H9 (cell line): ENCODE measurements around the gene CA9. TPM values are rescaled to one million over a fixed set of nuclear protein-coding genes. Genes with fewer than 3 reads are reported as not detected.

Source experiments
- DNase-seq: peaks from one replicate; pipeline ENCODE4 v3.0.0-alpha.2; 2017
- H2AFZ ChIP-seq: one replicate; pipeline ENCODE4 v1.6.1; 2013; ENCODE audit warnings: mild to moderate bottlenecking, low read length, control low read depth, moderate library complexity
- H2AK5ac ChIP-seq: 2 replicates; pipeline ENCODE4 v1.6.1; 2013; ENCODE audit warnings: low read length, control low read depth, mixed read lengths; ENCODE audit not compliant: insufficient read length
- H2BK120ac ChIP-seq: one replicate; pipeline ENCODE4 v1.6.1; 2013; ENCODE audit warnings: low read depth, mild to moderate bottlenecking, low read length, control low read depth, inconsistent platforms; ENCODE audit not compliant: poor library complexity, severe bottlenecking
- H2BK12ac ChIP-seq: 2 replicates; pipeline ENCODE4 v1.6.1; 2013; ENCODE audit warnings: low read length, control low read depth, mixed read lengths, low read depth; ENCODE audit not compliant: insufficient read length
- H2BK15ac ChIP-seq: 2 replicates; pipeline ENCODE4 v1.6.1; 2013; ENCODE audit warnings: low read depth, low read length, control low read depth
- H2BK20ac ChIP-seq: one replicate; pipeline ENCODE4 v1.6.1; 2013; ENCODE audit warnings: low read depth, mild to moderate bottlenecking, low read length, control low read depth, inconsistent platforms; ENCODE audit not compliant: poor library complexity, severe bottlenecking
- H2BK5ac ChIP-seq: 2 replicates; pipeline ENCODE4 v1.6.1; 2013; ENCODE audit warnings: low read length, control low read depth, mixed read lengths; ENCODE audit not compliant: insufficient read length
- H3K14ac ChIP-seq: 2 replicates; pipeline ENCODE4 v1.6.1; 2013; ENCODE audit warnings: low read length, control low read depth; ENCODE audit not compliant: insufficient read depth
- H3K18ac ChIP-seq: 2 replicates; pipeline ENCODE4 v1.6.1; 2013; ENCODE audit warnings: low read depth, mild to moderate bottlenecking, mixed read lengths, low read length, control low read depth; ENCODE audit not compliant: insufficient read length
- H3K23ac ChIP-seq: 2 replicates; pipeline ENCODE4 v1.6.1; 2013; ENCODE audit warnings: low read length, control low read depth, mixed read lengths, low read depth; ENCODE audit not compliant: insufficient read length
- H3K23me2 ChIP-seq: 2 replicates; pipeline ENCODE4 v1.6.1; 2013; ENCODE audit warnings: low read depth, mild to moderate bottlenecking, mixed read lengths, low read length, control low read depth; ENCODE audit not compliant: insufficient read length, poor library complexity, severe bottlenecking
- H3K27ac ChIP-seq: 2 replicates; pipeline ENCODE4 v1.5.1; 2013; ENCODE audit warnings: low read length, control low read depth, mixed read lengths, low read depth; ENCODE audit not compliant: insufficient read length
- H3K27me3 ChIP-seq: 2 replicates; pipeline ENCODE4 v1.6.1; 2013; ENCODE audit warnings: low read length, control low read depth, inconsistent platforms; ENCODE audit not compliant: insufficient read depth
- H3K4ac ChIP-seq: 2 replicates; pipeline ENCODE4 v1.6.1; 2013; ENCODE audit warnings: low read depth, mild to moderate bottlenecking, control low read depth, inconsistent platforms, low read length, moderate library complexity
- H3K4me1 ChIP-seq: 2 replicates; pipeline ENCODE4 v1.6.1; 2013; ENCODE audit warnings: low read length, control low read depth, inconsistent platforms; ENCODE audit not compliant: insufficient read depth
- H3K4me2 ChIP-seq: 2 replicates; pipeline ENCODE4 v1.6.1; 2013; ENCODE audit warnings: low read length, control low read depth, mixed read lengths; ENCODE audit not compliant: insufficient read length, insufficient read depth
- H3K56ac ChIP-seq: 2 replicates; pipeline ENCODE4 v1.6.1; 2013; ENCODE audit warnings: low read depth, mild to moderate bottlenecking, mixed read lengths, low read length, control low read depth; ENCODE audit not compliant: insufficient read length
- H3K79me1 ChIP-seq: 2 replicates; pipeline ENCODE4 v1.6.1; 2013; ENCODE audit warnings: low read depth, mild to moderate bottlenecking, moderate library complexity, low read length, control low read depth, inconsistent platforms; ENCODE audit not compliant: insufficient read depth, poor library complexity, severe bottlenecking
- H3K79me2 ChIP-seq: 2 replicates; pipeline ENCODE4 v1.6.1; 2013; ENCODE audit warnings: low read length, control low read depth, inconsistent platforms; ENCODE audit not compliant: insufficient read depth
- H3K9ac ChIP-seq: 2 replicates; pipeline ENCODE4 v1.6.1; 2013; ENCODE audit warnings: low read length, control low read depth, mixed read lengths; ENCODE audit not compliant: insufficient read length; ENCODE audit errors: extremely low read depth
- H3K9me3 ChIP-seq: one replicate; pipeline ENCODE4 v1.6.1; 2013; ENCODE audit warnings: low read depth, low read length, inconsistent platforms; ENCODE audit not compliant: control insufficient read depth
- H3T11ph ChIP-seq: one replicate; pipeline ENCODE4 v1.6.1; 2013; ENCODE audit warnings: mild to moderate bottlenecking, low read length, control low read depth, inconsistent platforms
- H4K20me1 ChIP-seq: one replicate; pipeline ENCODE4 v1.6.1; 2013; ENCODE audit not compliant: control insufficient read depth, insufficient read length, insufficient read depth
- H4K5ac ChIP-seq: 2 replicates; pipeline ENCODE4 v1.6.1; 2013; ENCODE audit warnings: low read depth, mild to moderate bottlenecking, mixed read lengths, low read length, control low read depth; ENCODE audit not compliant: insufficient read length
- H4K8ac ChIP-seq: replicated peaks from 2 replicates; pipeline ENCODE4 v1.6.1; 2013; ENCODE audit warnings: low read length, control low read depth, mixed read lengths, low read depth; ENCODE audit not compliant: insufficient read length
- H4K91ac ChIP-seq: 2 replicates; pipeline ENCODE4 v1.6.1; 2013; ENCODE audit warnings: low read depth, mild to moderate bottlenecking, moderate library complexity, mixed read lengths, low read length, control low read depth; ENCODE audit not compliant: insufficient read length
- H3K27ac Mint-ChIP-seq, 3 experiments: 2 replicates in 2 of 3; 3 replicates in 1 of 3; pipeline ENCODE4 v1.8.0; 2020 to 2021; ENCODE audit warnings: mixed read lengths in 3 of 3, mild to moderate bottlenecking in 1 of 3, moderate library complexity in 1 of 3
- H3K27me3 Mint-ChIP-seq: 2 replicates; pipeline ENCODE4 v1.8.0; 2021; ENCODE audit warnings: low read depth, mild to moderate bottlenecking, moderate library complexity, mixed read lengths
- H3K36me3 Mint-ChIP-seq, 3 experiments: 2 replicates in 2 of 3; 3 replicates in 1 of 3; pipeline ENCODE4 v1.8.0; 2020 to 2021; ENCODE audit warnings: low read depth in 3 of 3, mixed read lengths in 3 of 3; ENCODE audit not compliant: insufficient read depth in 1 of 3
- H3K4me1 Mint-ChIP-seq, 2 experiments: 2 replicates each; pipeline ENCODE4 v1.8.0; 2020; ENCODE audit warnings: mixed read lengths in 2 of 2
- H3K4me3 Mint-ChIP-seq, 2 experiments: 2 replicates in 1 of 2; 3 replicates in 1 of 2; pipeline ENCODE4 v1.8.0; 2020 to 2021; ENCODE audit warnings: mild to moderate bottlenecking in 2 of 2, mixed read lengths in 2 of 2, moderate library complexity in 1 of 2
- H3K9me3 Mint-ChIP-seq, 2 experiments: 2 replicates in 1 of 2; 3 replicates in 1 of 2; pipeline ENCODE4 v1.8.0; 2020; ENCODE audit warnings: mild to moderate bottlenecking in 2 of 2, mixed read lengths in 2 of 2, moderate library complexity in 1 of 2
- CTCF ChIP-seq: fragments of 200-600 bp; sonication (generic); conservative IDR thresholded peaks from 3 replicates; pipeline ENCODE4 v1.8.0; 2021; ENCODE audit warnings: antibody characterized with exemption, mild to moderate bottlenecking
- WGBS: extraction: QIAGEN DNeasy Blood & Tissue Kit; methylation state at CpG from one replicate; pipeline ENCODE4 v1.1.7; 2013; ENCODE audit warnings: missing lambda C conversion rate, low lambda C conversion rate, mixed read lengths; ENCODE audit not compliant: insufficient read length; ENCODE audit errors: extremely low coverage; 5-methylcytosine and 5-hydroxymethylcytosine counted together
- total RNA-seq: library from RNA; stranded (reverse); gene quantifications from 2 replicates; pipeline ENCODE4 v1.2.1, GENCODE V29; 2021

Gene CA9
- total RNA-seq, 1 experiment from 2014 or later, result 0.94 TPM

- no peak overlapping the region for H3K27ac Mint-ChIP-seq
- H3K79me2 ChIP-seq, result peaks cover 6% of the 10 kb centered on the region
- H3K14ac ChIP-seq, result no peak overlapping the region
- H3K18ac ChIP-seq, result no peak overlapping the region
- no peaks in the 10 kb centered on the region for H3K27me3 ChIP-seq
- H4K91ac ChIP-seq, result no peak overlapping the region
- H3K9ac ChIP-seq, result no peak overlapping the region
- no peak overlapping the region for H2BK120ac ChIP-seq
- no peak overlapping the region for H2AFZ ChIP-seq
- no peak overlapping the region for H2BK20ac ChIP-seq
- no peak overlapping the region for H3K27ac ChIP-seq
- no peak overlapping the region for H3K4ac ChIP-seq
- H4K8ac ChIP-seq, result no peak overlapping the region
- H3K56ac ChIP-seq, result no peak overlapping the region
- no peaks in the 10 kb centered on the region for H3K79me1 ChIP-seq
- H2BK5ac ChIP-seq, result no peak overlapping the region
- H3K4me2 ChIP-seq, result peak overlapping the region; percentile 19
- H3K23me2 ChIP-seq, result peaks cover 7% of the 10 kb centered on the region
- H3T11ph ChIP-seq, result no peak overlapping the region
- no peak overlapping the region for H4K5ac ChIP-seq
- DNase-seq, result no peak
- no peaks in the 10 kb centered on the region for H3K9me3 ChIP-seq
- no peaks in the 10 kb centered on the region for H4K20me1 ChIP-seq
- H3K36me3 Mint-ChIP-seq, result peaks cover 12 to 19% (median 16%) of the 10 kb centered on the region in 3 experiments; a peak in 6 of 7 replicates
- peaks cover 25% of the 10 kb centered on the region; the same call in 1 of the 2 replicates for H3K4me1 ChIP-seq
- H3K23ac ChIP-seq, result no peak overlapping the region
- no peaks in the 10 kb centered on the region for H3K9me3 Mint-ChIP-seq
- H2AK5ac ChIP-seq, result no peak overlapping the region
- peaks cover 15 to 16% of the 10 kb centered on the region in 2 experiments for H3K4me1 Mint-ChIP-seq
- no peak for TF ChIP-seq CTCF
- H3K27me3 Mint-ChIP-seq, result no peaks in the 10 kb centered on the region
- no peak overlapping the region for H2BK15ac ChIP-seq
- H3K4me3 Mint-ChIP-seq, result no peak overlapping the region
- WGBS, result no CpG with 5 or more reads among the region's 3 CpGs
- no peak overlapping the region for H2BK12ac ChIP-seq
These were observed 55.4 kb downstream of the CA9 start for GRCh38 chr9:35729101-35729500.
